HCT116 (cell line): ENCODE measurements around the gene SNX4. TPM values are rescaled to one million over a fixed set of nuclear protein-coding genes. Genes with fewer than 3 reads are reported as not detected.
"Not testable (repeated sequence)": the region's sequence is repeated elsewhere in the genome, so short reads cannot be mapped to it uniquely, and the experiment has no call there.

Experiments
- ATAC-seq: fragments of 200-7000 bp; cut with Tn5 transposase; 2 replicates; pipeline ENCODE4 v1.9.1; 2020; ENCODE audit warnings: mild to moderate bottlenecking, moderate library complexity
- BruUV-seq: library from RNA; stranded (reverse); fragments of 400-500 nt; replicated peaks from 2 replicates; lab custom pipeline; 2021; lab: Mats Ljungman, UMichigan
- CTCF ChIA-PET: fragments of 300-600 bp; sonication (Branson Sonifier 250); formaldehyde crosslinking; loops from one replicate; lab custom pipeline; 2021; ENCODE audit warnings: antibody characterized with exemption; lab: Charles Lee
- POLR2A ChIA-PET: fragments of 300-600, 350-600 bp; sonication (Branson Sonifier 250); formaldehyde crosslinking; loops from one replicate; lab custom pipeline; 2021; ENCODE audit warnings: antibody characterized with exemption; lab: Charles Lee
- RAD21 ChIA-PET, 2 experiments: fragments of 300-600 bp; sonication (Branson Sonifier 250); formaldehyde crosslinking; loops; one replicate each; lab custom pipeline; 2023; ENCODE audit warnings: low total read pairs in 2 of 2; ENCODE audit not compliant: uncharacterized antibody in 2 of 2, unreplicated experiment in 2 of 2, low non-redundant PET in 1 of 2; lab: Charles Lee
- DNase-seq: peaks from one replicate; pipeline ENCODE4 v3.0.0-alpha.2; 2010; ENCODE audit warnings: low read depth, low spot score
- H2AFZ ChIP-seq: fragments of 200-600 bp; shearing (Covaris generic), sonication (generic); 2 replicates; pipeline ENCODE4 v1.6.1; 2017; ENCODE audit warnings: low read depth, mixed run types, mixed read lengths, antibody characterized with exemption, low read length; ENCODE audit not compliant: poor library complexity, severe bottlenecking
- H3K27ac ChIP-seq: 2 replicates; pipeline ENCODE4 v1.5.1; 2012; ENCODE audit warnings: low read depth, low read length
- H3K27me3 ChIP-seq: fragments of 200-600 bp; sonication (generic); 2 replicates; pipeline ENCODE4 v1.6.1; 2016; ENCODE audit warnings: mixed run types, low read length, mixed read lengths; ENCODE audit not compliant: insufficient read depth
- H3K36me3 ChIP-seq, 2 experiments: fragments of 200-500 bp in 1 of 2; fragments of 200-600 bp in 1 of 2; sonication (Bioruptor generic) in 1 of 2; sonication (generic) in 1 of 2; 2 replicates each; pipeline versions ENCODE4 v1.5.1 to v1.6.1; 2014 to 2016; ENCODE audit warnings: low read length in 2 of 2, inconsistent platforms in 1 of 2, mixed read lengths in 1 of 2, mixed run types in 1 of 2; ENCODE audit not compliant: insufficient read depth in 2 of 2, control insufficient read depth in 1 of 2
- H3K4me1 ChIP-seq, 2 experiments: fragments of 200-600 bp in 1 of 2; sonication (generic) in 1 of 2; 2 replicates each; pipeline versions ENCODE4 v1.5.1 to v1.6.1; 2012 to 2017; ENCODE audit warnings: low read length in 2 of 2, inconsistent platforms in 1 of 2, mild to moderate bottlenecking in 1 of 2, mixed read lengths in 1 of 2, mixed run types in 1 of 2, moderate library complexity in 1 of 2; ENCODE audit not compliant: insufficient read depth in 2 of 2, control insufficient read depth in 1 of 2
- H3K4me2 ChIP-seq: fragments of 200-600 bp; sonication (generic); 2 replicates; pipeline ENCODE4 v1.6.1; 2017; ENCODE audit warnings: mixed run types, low read length, mixed read lengths
- H3K4me3 ChIP-seq, 2 experiments: fragments of 200-600 bp in 1 of 2; sonication (generic) in 1 of 2; replicated peaks in 1 of 2; 2 replicates each; pipeline ENCODE4 v1.5.1; 2011 to 2016; ENCODE audit warnings: low read length in 2 of 2, control low read depth in 1 of 2, low read depth in 1 of 2, mild to moderate bottlenecking in 1 of 2, mixed read lengths in 1 of 2, mixed run types in 1 of 2
- H3K79me2 ChIP-seq: fragments of 200-600 bp; sonication (generic); 2 replicates; pipeline ENCODE4 v1.6.1; 2017; ENCODE audit warnings: mild to moderate bottlenecking, mixed run types, low read length, moderate library complexity, mixed read lengths; ENCODE audit not compliant: insufficient read depth
- H3K9ac ChIP-seq: fragments of 200-600 bp; sonication (generic); 2 replicates; pipeline ENCODE4 v1.6.1; 2016; ENCODE audit warnings: low read length, mixed read lengths
- H3K9me2 ChIP-seq: fragments of 200-600 bp; sonication (generic), shearing (Covaris generic); 2 replicates; pipeline ENCODE4 v1.6.1; 2017; ENCODE audit warnings: mixed run types, mild to moderate bottlenecking, moderate library complexity; ENCODE audit not compliant: insufficient read depth
- H3K9me3 ChIP-seq, 2 experiments: fragments of 200-500 bp in 1 of 2; fragments of 200-600 bp in 1 of 2; sonication (Bioruptor generic) in 1 of 2; sonication (generic) in 1 of 2; 2 replicates each; pipeline ENCODE4 v1.6.1; 2014 to 2017; ENCODE audit warnings: low read length in 2 of 2, mixed read lengths in 2 of 2, inconsistent platforms in 1 of 2, low read depth in 1 of 2, mild to moderate bottlenecking in 1 of 2, mixed run types in 1 of 2, moderate library complexity in 1 of 2; ENCODE audit not compliant: control insufficient read depth in 1 of 2, insufficient read depth in 1 of 2
- H4K20me1 ChIP-seq: fragments of 200-600 bp; sonication (generic), shearing (Covaris generic); 2 replicates; pipeline ENCODE4 v1.6.1; 2017; ENCODE audit warnings: mixed run types, mild to moderate bottlenecking, moderate library complexity; ENCODE audit not compliant: insufficient read depth
- CBX3 ChIP-seq: IDR thresholded peaks from 2 replicates; pipeline ENCODE4 v1.6.1; 2012; ENCODE audit warnings: low read depth
- CEBPB ChIP-seq: IDR thresholded peaks from 2 replicates; pipeline ENCODE4 v1.6.1; 2012; ENCODE audit warnings: low read depth
- EGR1 ChIP-seq: IDR thresholded peaks from 2 replicates; pipeline ENCODE4 v1.6.1; 2012; ENCODE audit warnings: low read depth
- ELF1 ChIP-seq: IDR thresholded peaks from 2 replicates; pipeline ENCODE4 v1.6.1; 2012; ENCODE audit warnings: low read depth, borderline replicate concordance
- SRF ChIP-seq: IDR thresholded peaks from 2 replicates; pipeline ENCODE4 v1.6.1; 2012; ENCODE audit warnings: low read depth
- YY1 ChIP-seq: IDR thresholded peaks from 2 replicates; pipeline ENCODE4 v1.6.1; 2011; ENCODE audit warnings: low read length, low read depth, moderate library complexity, mild to moderate bottlenecking; ENCODE audit not compliant: insufficient replicate concordance; ENCODE audit errors: extremely low read depth
- intact Hi-C: fragments of 100-400 bp; cut with micrococcal nuclease; formaldehyde crosslinking; loops from 2 replicates; pipeline ENCODE4 v1.10.0; 2022
- total RNA-seq: library from RNA; stranded (reverse); gene quantifications from one replicate; pipeline ENCODE4 v1.2.1, GENCODE V29; 2021; ENCODE audit not compliant: unreplicated experiment
- TF ChIP-seq, protein P1 (sequence below): IDR thresholded peaks from 2 replicates; pipeline ENCODE4 v1.6.1; 2011; ENCODE audit warnings: mild to moderate bottlenecking, low read length, moderate library complexity; ENCODE audit not compliant: insufficient replicate concordance; ENCODE audit errors: extremely low read depth
- TF ChIP-seq, protein P2 (sequence below), 3 experiments: fragments of 200-600 bp in 1 of 3; sonication (generic) in 1 of 3; IDR thresholded peaks in 2 of 3; conservative IDR thresholded peaks in 1 of 3; 2 replicates each; pipeline ENCODE4 v1.5.1; 2012 to 2017; ENCODE audit warnings: low read depth in 2 of 3, low read length in 2 of 3, antibody characterized with exemption in 1 of 3, borderline replicate concordance in 1 of 3, control low read depth in 1 of 3, mild to moderate bottlenecking in 1 of 3, mixed read lengths in 1 of 3, mixed run types in 1 of 3, moderate library complexity in 1 of 3; ENCODE audit not compliant: insufficient read depth in 1 of 3

The SNX4 gene
- total RNA-seq, 1 experiment from 2014 or later = 21.1 TPM

DNA sequence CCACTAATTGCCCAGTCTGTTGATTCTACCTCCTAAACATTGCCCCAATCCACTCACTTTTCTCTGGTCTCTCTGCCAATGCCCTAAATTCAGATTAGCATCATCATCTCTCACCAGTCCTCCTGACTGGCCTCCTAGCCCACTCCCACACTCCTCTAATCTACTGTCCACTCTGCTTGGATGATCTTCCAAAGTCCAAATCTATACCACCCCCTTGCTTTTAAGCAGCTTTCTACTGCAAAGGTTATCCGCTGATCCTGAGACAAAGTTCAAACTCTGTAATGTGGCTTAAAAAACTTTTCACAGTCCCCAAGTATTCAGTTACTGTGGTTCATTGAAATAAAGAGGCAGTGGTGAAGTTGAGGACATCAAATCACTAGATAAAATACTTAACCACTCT lies 37.6 kb downstream of the SNX4 start (continued):
- TF ChIP-seq CEBPB (no peak), CBX3 (no peak)
- TF ChIP-seq, protein P1, sequence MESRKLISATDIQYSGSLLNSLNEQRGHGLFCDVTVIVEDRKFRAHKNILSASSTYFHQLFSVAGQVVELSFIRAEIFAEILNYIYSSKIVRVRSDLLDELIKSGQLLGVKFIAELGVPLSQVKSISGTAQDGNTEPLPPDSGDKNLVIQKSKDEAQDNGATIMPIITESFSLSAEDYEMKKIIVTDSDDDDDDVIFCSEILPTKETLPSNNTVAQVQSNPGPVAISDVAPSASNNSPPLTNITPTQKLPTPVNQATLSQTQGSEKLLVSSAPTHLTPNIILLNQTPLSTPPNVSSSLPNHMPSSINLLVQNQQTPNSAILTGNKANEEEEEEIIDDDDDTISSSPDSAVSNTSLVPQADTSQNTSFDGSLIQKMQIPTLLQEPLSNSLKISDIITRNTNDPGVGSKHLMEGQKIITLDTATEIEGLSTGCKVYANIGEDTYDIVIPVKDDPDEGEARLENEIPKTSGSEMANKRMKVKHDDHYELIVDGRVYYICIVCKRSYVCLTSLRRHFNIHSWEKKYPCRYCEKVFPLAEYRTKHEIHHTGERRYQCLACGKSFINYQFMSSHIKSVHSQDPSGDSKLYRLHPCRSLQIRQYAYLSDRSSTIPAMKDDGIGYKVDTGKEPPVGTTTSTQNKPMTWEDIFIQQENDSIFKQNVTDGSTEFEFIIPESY = no peak

DNA sequence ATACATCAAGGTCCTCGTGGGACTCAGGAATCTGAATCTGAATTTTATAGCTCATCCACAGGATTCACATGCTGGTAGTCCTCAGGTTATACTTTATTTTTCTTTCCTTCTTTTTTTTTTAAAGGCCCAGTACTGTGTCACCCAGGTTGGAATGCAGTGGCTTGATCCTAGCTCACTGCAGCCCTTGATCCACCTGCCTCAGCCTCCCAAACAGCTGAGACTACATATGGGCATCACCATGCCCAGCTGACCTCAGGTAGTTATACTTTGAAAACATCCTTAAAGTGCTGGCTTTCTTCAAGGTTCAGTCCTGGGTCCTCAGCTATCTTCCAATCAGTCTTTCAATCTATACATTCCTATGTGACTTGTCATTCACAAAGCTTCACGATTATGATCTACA lies 38.2 kb downstream of the SNX4 start:
- RAD21 ChIA-PET = no interaction called here
- Histone ChIP-seq H3K9ac (no peak overlapping the region), H3K79me2 (no peaks in the 10 kb centered on the region), H3K4me2 (no peak overlapping the region), H3K9me2 (no peaks in the 10 kb centered on the region), H3K4me3 (no peak overlapping the region), H3K27ac (no peak overlapping the region), H3K4me1 (no peaks in the 10 kb centered on the region), H3K9me3 (no peaks in the 10 kb centered on the region), H2AFZ (no peak overlapping the region), H4K20me1 (no peaks in the 10 kb centered on the region), H3K36me3 (peaks cover 2 to 4% of the 10 kb centered on the region in 2 experiments; a peak in 1 of 4 replicates), H3K27me3 (no peaks in the 10 kb centered on the region)
- BruUV-seq = no TSS peak
- CTCF ChIA-PET = no interaction called here
- TF ChIP-seq SRF = no peak
- TF ChIP-seq, protein P2, sequence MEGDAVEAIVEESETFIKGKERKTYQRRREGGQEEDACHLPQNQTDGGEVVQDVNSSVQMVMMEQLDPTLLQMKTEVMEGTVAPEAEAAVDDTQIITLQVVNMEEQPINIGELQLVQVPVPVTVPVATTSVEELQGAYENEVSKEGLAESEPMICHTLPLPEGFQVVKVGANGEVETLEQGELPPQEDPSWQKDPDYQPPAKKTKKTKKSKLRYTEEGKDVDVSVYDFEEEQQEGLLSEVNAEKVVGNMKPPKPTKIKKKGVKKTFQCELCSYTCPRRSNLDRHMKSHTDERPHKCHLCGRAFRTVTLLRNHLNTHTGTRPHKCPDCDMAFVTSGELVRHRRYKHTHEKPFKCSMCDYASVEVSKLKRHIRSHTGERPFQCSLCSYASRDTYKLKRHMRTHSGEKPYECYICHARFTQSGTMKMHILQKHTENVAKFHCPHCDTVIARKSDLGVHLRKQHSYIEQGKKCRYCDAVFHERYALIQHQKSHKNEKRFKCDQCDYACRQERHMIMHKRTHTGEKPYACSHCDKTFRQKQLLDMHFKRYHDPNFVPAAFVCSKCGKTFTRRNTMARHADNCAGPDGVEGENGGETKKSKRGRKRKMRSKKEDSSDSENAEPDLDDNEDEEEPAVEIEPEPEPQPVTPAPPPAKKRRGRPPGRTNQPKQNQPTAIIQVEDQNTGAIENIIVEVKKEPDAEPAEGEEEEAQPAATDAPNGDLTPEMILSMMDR (IDR thresholded peaks at IDR 0.05 in 2 of 3, conservative IDR thresholded peaks at IDR 0.05 in 1 of 3; ENCODE audit: borderline replicate concordance in 1 of 3, insufficient read depth in 1 of 3, low read depth in 2 of 3, low read length in 2 of 3) = no peak
- TF ChIP-seq EGR1 = no peak
- no peak for TF ChIP-seq ELF1
- no peak for TF ChIP-seq YY1
- TF ChIP-seq CEBPB = no peak
- ATAC-seq = no peak
- intact Hi-C loops = no loop called here
- POLR2A ChIA-PET = no interaction called here
- no peak for DNase-seq

DNA sequence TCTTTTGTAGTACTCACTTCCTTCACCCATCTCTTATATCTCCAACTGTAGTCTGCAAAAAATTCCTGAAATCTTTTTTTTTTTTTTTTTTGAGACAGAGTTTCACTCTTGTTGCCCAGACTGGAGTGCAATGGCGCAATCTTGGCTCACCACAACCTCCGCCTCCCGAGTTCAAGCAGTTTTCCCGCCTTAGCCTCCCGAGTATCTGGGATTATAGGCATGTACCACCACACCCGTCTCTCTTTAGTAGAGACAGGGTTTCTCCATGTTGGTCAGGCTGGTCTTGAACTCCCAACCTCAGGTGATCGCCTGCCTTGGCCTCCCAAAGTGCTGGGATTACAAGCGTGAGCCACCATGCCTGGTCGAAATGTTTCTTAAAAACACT lies 38.6 kb downstream of the SNX4 start:
- H3K4me1 ChIP-seq, H3K9ac ChIP-seq, CTCF ChIA-PET, H4K20me1 ChIP-seq, H2AFZ ChIP-seq, H3K9me2 ChIP-seq, H3K4me3 ChIP-seq, POLR2A ChIA-PET, ATAC-seq, BruUV-seq, H3K27me3 ChIP-seq, intact Hi-C loops, H3K27ac ChIP-seq, H3K9me3 ChIP-seq, RAD21 ChIA-PET, H3K4me2 ChIP-seq, DNase-seq, H3K79me2 ChIP-seq, H3K36me3 ChIP-seq: not testable (repeated sequence)
